SU-DHL-6 (cell line): ENCODE results near the gene MFN2.

ENCODE experiments used
- H2AFZ ChIP-seq: fragments of 200-600 bp; sonication (generic); 2 replicates; pipeline ENCODE4 v1.6.1; 2014; ENCODE audit warnings: low read depth, mild to moderate bottlenecking, moderate library complexity, mixed read lengths, antibody characterized with exemption, low read length; ENCODE audit not compliant: severe bottlenecking
- H3F3A ChIP-seq: fragments of 200-600 bp; shearing (Covaris generic); 2 replicates; pipeline ENCODE4 v1.6.0; 2016; ENCODE audit warnings: antibody characterized with exemption, mild to moderate bottlenecking; ENCODE audit not compliant: insufficient read depth
- H3K27ac ChIP-seq: fragments of 200-600 bp; sonication (generic); 2 replicates; pipeline ENCODE4 v1.5.1; 2016; ENCODE audit warnings: low read depth, mild to moderate bottlenecking, low read length, moderate library complexity, mixed read lengths
- H3K27me3 ChIP-seq: fragments of 200-600 bp; sonication (generic), shearing (Covaris generic); 2 replicates; pipeline ENCODE4 v1.6.0; 2014; ENCODE audit warnings: mild to moderate bottlenecking, low read length
- H3K36me3 ChIP-seq: fragments of 200-600 bp; sonication (generic); 2 replicates; pipeline ENCODE4 v1.6.1; 2014; ENCODE audit warnings: mild to moderate bottlenecking, low read length, mixed read lengths
- H3K4me2 ChIP-seq: fragments of 300-600, 200-600 bp; shearing (Covaris generic), sonication (generic); 2 replicates; pipeline ENCODE4 v1.6.0; 2014; ENCODE audit warnings: low read length, low read depth, mild to moderate bottlenecking; ENCODE audit not compliant: poor library complexity, severe bottlenecking
- H3K4me3 ChIP-seq: fragments of 200-600 bp; sonication (generic); 2 replicates; pipeline ENCODE4 v1.5.1; 2014; ENCODE audit warnings: antibody characterized with exemption, low read length, mild to moderate bottlenecking, mixed read lengths; ENCODE audit not compliant: insufficient read depth, poor library complexity, severe bottlenecking
- H3K79me2 ChIP-seq: fragments of 200-600 bp; sonication (generic); 2 replicates; pipeline ENCODE4 v1.6.1; 2014; ENCODE audit warnings: mild to moderate bottlenecking, low read length, moderate library complexity; ENCODE audit not compliant: insufficient read depth
- H3K9ac ChIP-seq: fragments of 200-600 bp; sonication (generic); 2 replicates; pipeline ENCODE4 v1.7.0; 2014; ENCODE audit warnings: mild to moderate bottlenecking, low read length
- H3K9me2 ChIP-seq: fragments of 200-600 bp; sonication (generic); replicated peaks from 2 replicates; pipeline ENCODE4 v1.6.1; 2014; ENCODE audit warnings: low read length; ENCODE audit not compliant: insufficient read depth
- H3K9me3 ChIP-seq: fragments of 200-600 bp; sonication (generic); 2 replicates; pipeline ENCODE4 v1.6.1; 2014; ENCODE audit warnings: low read length, mixed read lengths; ENCODE audit not compliant: insufficient read depth
- H4K20me1 ChIP-seq: fragments of 200-600 bp; sonication (generic); 2 replicates; pipeline ENCODE4 v1.6.1; 2014; ENCODE audit warnings: low read depth, mild to moderate bottlenecking, antibody characterized with exemption, low read length, moderate library complexity, mixed read lengths
- EZH2phosphoT487 ChIP-seq: fragments of 200-600 bp; sonication (generic), shearing (Covaris generic); conservative IDR thresholded peaks from 2 replicates; pipeline ENCODE4 v1.6.1; 2018; ENCODE audit warnings: mild to moderate bottlenecking, antibody characterized with exemption, low read length, moderate library complexity, mixed read lengths
- TF ChIP-seq, protein P1 (sequence below): fragments of 200-600 bp; sonication (generic); IDR thresholded peaks from one replicate; pipeline ENCODE4 v1.5.1; 2017; ENCODE audit warnings: antibody characterized with exemption, mild to moderate bottlenecking, low read length, moderate library complexity; ENCODE audit not compliant: insufficient read depth, poor library complexity, severe bottlenecking

Gene MFN2

DNA sequence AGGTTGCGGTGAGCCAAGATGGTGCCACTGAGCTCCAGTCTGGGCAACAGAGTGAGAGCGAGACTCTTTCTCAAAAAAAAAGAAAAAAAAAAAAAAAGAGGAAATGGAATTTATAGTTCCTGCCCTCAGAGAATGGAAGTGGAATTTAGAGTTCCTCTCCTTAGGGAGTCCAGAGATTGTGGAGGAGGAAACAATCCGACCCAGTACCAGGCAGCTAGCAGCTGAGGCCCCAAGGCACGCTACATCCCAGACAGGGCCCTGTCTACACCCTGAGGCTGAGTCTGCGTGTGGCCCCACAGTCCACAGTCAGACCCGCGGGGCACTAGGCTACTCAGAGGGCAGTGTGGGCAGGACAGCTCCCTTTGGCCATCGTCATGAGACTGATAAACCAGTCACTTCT is 1.9 kb upstream of the MFN2 start:
- Histone ChIP-seq H3K36me3 (no peaks in the 10 kb centered on the region), H3K79me2 (peaks cover 22% of the 10 kb centered on the region), H3K9me3 (no peaks in the 10 kb centered on the region), H3K27me3 (no peaks in the 10 kb centered on the region), H3K9ac (no peak overlapping the region), H3K9me2 (no peaks in the 10 kb centered on the region), H3K4me2 (no peak overlapping the region), H3K27ac (no peak overlapping the region), H3K4me3 (no peak overlapping the region), H4K20me1 (no peaks in the 10 kb centered on the region), H2AFZ (no peak overlapping the region), H3F3A (no peaks in the 10 kb centered on the region)
- TF ChIP-seq, protein P1, sequence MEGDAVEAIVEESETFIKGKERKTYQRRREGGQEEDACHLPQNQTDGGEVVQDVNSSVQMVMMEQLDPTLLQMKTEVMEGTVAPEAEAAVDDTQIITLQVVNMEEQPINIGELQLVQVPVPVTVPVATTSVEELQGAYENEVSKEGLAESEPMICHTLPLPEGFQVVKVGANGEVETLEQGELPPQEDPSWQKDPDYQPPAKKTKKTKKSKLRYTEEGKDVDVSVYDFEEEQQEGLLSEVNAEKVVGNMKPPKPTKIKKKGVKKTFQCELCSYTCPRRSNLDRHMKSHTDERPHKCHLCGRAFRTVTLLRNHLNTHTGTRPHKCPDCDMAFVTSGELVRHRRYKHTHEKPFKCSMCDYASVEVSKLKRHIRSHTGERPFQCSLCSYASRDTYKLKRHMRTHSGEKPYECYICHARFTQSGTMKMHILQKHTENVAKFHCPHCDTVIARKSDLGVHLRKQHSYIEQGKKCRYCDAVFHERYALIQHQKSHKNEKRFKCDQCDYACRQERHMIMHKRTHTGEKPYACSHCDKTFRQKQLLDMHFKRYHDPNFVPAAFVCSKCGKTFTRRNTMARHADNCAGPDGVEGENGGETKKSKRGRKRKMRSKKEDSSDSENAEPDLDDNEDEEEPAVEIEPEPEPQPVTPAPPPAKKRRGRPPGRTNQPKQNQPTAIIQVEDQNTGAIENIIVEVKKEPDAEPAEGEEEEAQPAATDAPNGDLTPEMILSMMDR: no peak

DNA sequence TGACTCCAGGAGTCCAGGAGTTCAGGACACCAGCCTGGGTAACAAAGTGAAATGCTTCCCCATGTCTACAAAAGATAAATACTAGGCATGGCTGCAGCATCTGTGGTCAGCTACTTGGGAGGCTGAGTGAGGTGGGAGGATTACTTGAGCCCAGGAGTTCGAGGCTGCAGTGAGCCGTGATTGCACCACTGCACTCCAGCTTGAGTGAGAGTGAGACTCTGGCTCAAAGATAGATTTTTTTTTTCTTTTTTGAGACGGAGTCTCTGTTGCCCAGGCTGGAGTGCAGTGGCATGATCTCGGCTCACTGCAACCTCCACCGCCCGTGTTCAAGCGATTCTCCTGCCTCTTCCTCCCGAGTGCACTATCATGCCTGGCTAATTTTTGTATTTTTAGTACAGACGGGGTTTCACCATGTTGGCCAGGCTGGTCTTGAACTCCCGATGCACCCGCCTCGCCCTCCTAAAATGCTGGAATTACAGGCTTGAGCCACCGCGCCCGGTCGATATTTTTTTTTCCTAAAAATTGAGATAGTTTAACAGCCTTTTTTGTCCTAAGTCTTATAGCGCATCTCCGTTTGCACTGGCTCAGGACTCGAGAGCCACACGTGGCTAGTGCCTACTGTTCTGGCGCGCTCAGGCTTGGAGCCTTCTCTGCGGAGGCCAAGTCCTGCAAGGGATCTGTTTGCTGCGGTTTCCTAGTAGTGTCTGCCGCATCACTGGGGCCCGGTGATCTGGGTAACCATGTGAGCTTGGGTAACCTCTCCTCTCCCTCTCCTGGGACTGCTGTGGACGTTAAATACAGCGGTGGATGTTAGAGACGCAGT is 1.0 kb upstream of the MFN2 start:
- TF ChIP-seq EZH2phosphoT487: no peak
- TF ChIP-seq, protein P1: no peak
- Histone ChIP-seq H3K27me3 (no peaks in the 10 kb centered on the region), H3K36me3 (no peaks in the 10 kb centered on the region), H3K9me2 (no peaks in the 10 kb centered on the region), H4K20me1 (no peaks in the 10 kb centered on the region), H2AFZ (peak overlapping the region; percentile 50), H3K4me2 (peak overlapping the region; percentile 78), H3F3A (no peaks in the 10 kb centered on the region), H3K27ac (no peak overlapping the region), H3K4me3 (peak overlapping the region; percentile 95), H3K9me3 (no peaks in the 10 kb centered on the region), H3K9ac (peak overlapping the region; percentile 88), H3K79me2 (peaks cover 30% of the 10 kb centered on the region)

DNA sequence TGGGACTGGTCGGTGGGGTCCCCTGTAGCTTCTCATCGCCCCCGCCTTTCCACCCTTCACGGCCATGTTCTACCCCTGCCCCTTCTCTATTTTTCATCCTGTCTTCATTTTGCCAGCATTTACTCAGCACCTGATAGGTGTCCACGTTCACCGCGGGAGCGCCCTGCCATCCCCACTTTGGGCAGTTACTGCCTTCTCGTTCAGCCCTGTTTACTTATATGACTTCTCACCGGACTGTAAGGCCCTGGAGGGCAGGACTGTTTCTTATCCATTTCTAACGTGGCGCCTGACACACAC is 380 bp downstream of the MFN2 start:
- peak overlapping the region; percentile 88 for H3K9ac ChIP-seq
- H3K27ac ChIP-seq: peak overlapping the region; percentile 35
- no peaks in the 10 kb centered on the region for H3K27me3 ChIP-seq
- H3K36me3 ChIP-seq: no peaks in the 10 kb centered on the region
- no peaks in the 10 kb centered on the region for H3K9me2 ChIP-seq
- H2AFZ ChIP-seq: peak overlapping the region; percentile 50
- no peaks in the 10 kb centered on the region for H3K9me3 ChIP-seq
- H3F3A ChIP-seq: no peaks in the 10 kb centered on the region
- H3K79me2 ChIP-seq: peaks cover 40% of the 10 kb centered on the region
- TF ChIP-seq, protein P1: no peak
- no peak for TF ChIP-seq EZH2phosphoT487
- H4K20me1 ChIP-seq: no peaks in the 10 kb centered on the region
- H3K4me2 ChIP-seq: peak overlapping the region; percentile 78
- peak overlapping the region; percentile 95 for H3K4me3 ChIP-seq
